Testis (tissue), 3 donors: Measurements from ENCODE around the gene BBLN. TPM values are rescaled to one million over a fixed set of nuclear protein-coding genes. Genes with fewer than 3 reads are reported as not detected.

Experiments
- DNase-seq: peaks from one replicate; pipeline ENCODE4 v3.0.0-alpha.2; 2019
- H3K27ac ChIP-seq, 2 donors: fragments of 200-600 bp; sonication (generic); one replicate each; pipeline ENCODE4 v1.5.1; 2019
- H3K27me3 ChIP-seq: fragments of 200-600 bp; sonication (generic); one replicate; pipeline ENCODE4 v1.5.1; 2019
- H3K36me3 ChIP-seq: fragments of 200-600 bp; sonication (generic); one replicate; pipeline ENCODE4 v1.5.1; 2017; ENCODE audit warnings: low read depth; ENCODE audit errors: missing control alignments
- H3K4me1 ChIP-seq: fragments of 200-600 bp; sonication (generic); one replicate; pipeline ENCODE4 v1.5.1; 2019
- H3K4me3 ChIP-seq, 2 donors: fragments of 200-600 bp; sonication (generic); one replicate each; pipeline ENCODE4 v1.5.1; 2017 to 2019
- H3K9me3 ChIP-seq: fragments of 200-600 bp; sonication (generic); one replicate; pipeline ENCODE4 v1.5.1; 2017
- POLR2A ChIP-seq: fragments of 450-650 bp; IDR thresholded peaks from one replicate; pipeline ENCODE4 v1.6.1; 2017; ENCODE audit warnings: antibody characterized with exemption, mild to moderate bottlenecking, moderate library complexity
- WGBS, 2 donors: methylation state at CpG; one replicate each; pipeline ENCODE4 v1.1.5; 2018; 5-methylcytosine and 5-hydroxymethylcytosine counted together
- intact Hi-C: fragments of 100-400 bp; cut with DNase I; formaldehyde crosslinking; loops from one replicate; pipeline ENCODE4 v1.15.1; 2023; ENCODE audit warnings: low total_unique reads
- polyA plus RNA-seq: library from polyadenylated mRNA; stranded (reverse); fragments of 350-450 nt; fragmentation: Illumina TruSeq; extraction: RNeasy Lipid Tissue Mini Kit (QIAGEN cat#74804); gene quantifications from one replicate; pipeline ENCODE4 v1.2.3, GENCODE V29; 2014; ENCODE audit warnings: low read depth, low replicate concordance; ENCODE audit not compliant: insufficient read depth
- total RNA-seq, 2 donors: library from RNA; depleted of rRNA; stranded (reverse); fragments of >200 nt; gene quantifications; one replicate each; pipeline ENCODE4 v1.2.3, GENCODE V29; 2016
- TF ChIP-seq, protein P1 (sequence below), 3 experiments: fragments of 450-650 bp in 2 of 3; fragments of 200-600 bp in 1 of 3; sonication (generic) in 1 of 3; IDR thresholded peaks; one replicate each; pipeline ENCODE4 v1.5.1; 2016 to 2019; ENCODE audit warnings: antibody characterized with exemption in 3 of 3, mild to moderate bottlenecking in 2 of 3, moderate library complexity in 1 of 3

Gene BBLN
- total and polyA plus RNA-seq, 3 donors from 2014 or later: 56.9 to 225 (median 219) TPM

GRCh38 chr9:128153060-128153946 lies 6.8 kb upstream of the BBLN start:
- Histone ChIP-seq H3K27ac (no peak overlapping the region), H3K27me3 (no peaks in the 10 kb centered on the region), H3K4me3 (no peak overlapping the region), H3K9me3 (no peaks in the 10 kb centered on the region), H3K4me1 (no peaks in the 10 kb centered on the region), H3K36me3 (no peaks in the 10 kb centered on the region)
- TF ChIP-seq, protein P1, sequence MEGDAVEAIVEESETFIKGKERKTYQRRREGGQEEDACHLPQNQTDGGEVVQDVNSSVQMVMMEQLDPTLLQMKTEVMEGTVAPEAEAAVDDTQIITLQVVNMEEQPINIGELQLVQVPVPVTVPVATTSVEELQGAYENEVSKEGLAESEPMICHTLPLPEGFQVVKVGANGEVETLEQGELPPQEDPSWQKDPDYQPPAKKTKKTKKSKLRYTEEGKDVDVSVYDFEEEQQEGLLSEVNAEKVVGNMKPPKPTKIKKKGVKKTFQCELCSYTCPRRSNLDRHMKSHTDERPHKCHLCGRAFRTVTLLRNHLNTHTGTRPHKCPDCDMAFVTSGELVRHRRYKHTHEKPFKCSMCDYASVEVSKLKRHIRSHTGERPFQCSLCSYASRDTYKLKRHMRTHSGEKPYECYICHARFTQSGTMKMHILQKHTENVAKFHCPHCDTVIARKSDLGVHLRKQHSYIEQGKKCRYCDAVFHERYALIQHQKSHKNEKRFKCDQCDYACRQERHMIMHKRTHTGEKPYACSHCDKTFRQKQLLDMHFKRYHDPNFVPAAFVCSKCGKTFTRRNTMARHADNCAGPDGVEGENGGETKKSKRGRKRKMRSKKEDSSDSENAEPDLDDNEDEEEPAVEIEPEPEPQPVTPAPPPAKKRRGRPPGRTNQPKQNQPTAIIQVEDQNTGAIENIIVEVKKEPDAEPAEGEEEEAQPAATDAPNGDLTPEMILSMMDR (IDR thresholded peaks at IDR 0.05): no peak
- TF ChIP-seq POLR2A: no peak
- DNase-seq: no peak
- intact Hi-C loops: no loop called here
- WGBS, 2 donors: 90 to 91% methylated on average over 16 to 26 of the region's 26 CpGs

GRCh38 chr9:128153947-128154695 lies 5.9 kb upstream of the BBLN start:
- Histone ChIP-seq H3K27ac (no peak overlapping the region), H3K9me3 (no peaks in the 10 kb centered on the region), H3K4me3 (no peak overlapping the region), H3K4me1 (no peaks in the 10 kb centered on the region), H3K27me3 (no peaks in the 10 kb centered on the region), H3K36me3 (no peaks in the 10 kb centered on the region)
- TF ChIP-seq, protein P1 (IDR thresholded peaks at IDR 0.05): no peak
- no peak for TF ChIP-seq POLR2A
- 88 to 90% methylated on average over 4 to 13 of the region's 13 CpGs for WGBS, 2 donors
- DNase-seq: no peak
- intact Hi-C loops: no loop called here

- TF ChIP-seq, protein P1 (IDR thresholded peaks at IDR 0.05): no peak
- TF ChIP-seq POLR2A: no peak
- 80 to 84% methylated on average over 7 of the region's 7 CpGs for WGBS, 2 donors
- H3K36me3 ChIP-seq: no peaks in the 10 kb centered on the region
- no peak overlapping the region for H3K27ac ChIP-seq
- H3K4me1 ChIP-seq: peaks cover 5% of the 10 kb centered on the region
- no peaks in the 10 kb centered on the region for H3K9me3 ChIP-seq
- no peaks in the 10 kb centered on the region for H3K27me3 ChIP-seq
- intact Hi-C loops: no loop called here
- DNase-seq: no peak
- no peak overlapping the region for H3K4me3 ChIP-seq
Measured at GRCh38 chr9:128155736-128156500, 4.1 kb upstream of the BBLN start.

- no peak for TF ChIP-seq POLR2A
- TF ChIP-seq, protein P1 (IDR thresholded peaks at IDR 0.05): no peak
- H3K4me3 ChIP-seq: peak overlapping the region; percentile 76
Measured at GRCh38 chr9:128159522-128159783, 612 bp upstream of the BBLN start.

More at GRCh38 chr9:128159522-128159783, 612 bp upstream of the BBLN start:
- WGBS, 2 donors: 18 to 19% methylated on average over 7 to 11 of the region's 11 CpGs
- Histone ChIP-seq H3K27ac (peak overlapping the region; percentile 76 to 82), H3K27me3 (no peaks in the 10 kb centered on the region), H3K4me1 (peaks cover 5% of the 10 kb centered on the region), H3K9me3 (no peaks in the 10 kb centered on the region), H3K36me3 (no peaks in the 10 kb centered on the region)
- DNase-seq: no peak
- intact Hi-C loops: no loop called here
